HEK293 (cell line): ENCODE data around the gene FXYD3.

ENCODE experiments used
- EGR2 ChIP-seq: fragments of 450-650 bp; formaldehyde crosslinking; IDR thresholded peaks from 2 replicates; pipeline ENCODE4 v1.5.1; 2016; ENCODE audit warnings: low read depth, missing biosample characterization, missing genetic modification characterization
- GLI2 ChIP-seq: fragments of 450-650 bp; formaldehyde crosslinking; IDR thresholded peaks from 2 replicates; pipeline ENCODE4; 2017; ENCODE audit warnings: missing biosample characterization, missing genetic modification characterization, low read depth, borderline replicate concordance
- GLIS2 ChIP-seq: fragments of 450-650 bp; formaldehyde crosslinking; IDR thresholded peaks from 2 replicates; pipeline ENCODE4 v1.5.1; 2016; ENCODE audit warnings: missing biosample characterization, missing genetic modification characterization
- IKZF3 ChIP-seq: fragments of 450-650 bp; IDR thresholded peaks from 2 replicates; pipeline ENCODE4 v1.5.0; 2018; ENCODE audit warnings: missing biosample characterization, mild to moderate bottlenecking, missing genetic modification characterization, moderate library complexity
- KLF16 ChIP-seq: fragments of 450-650 bp; formaldehyde crosslinking; IDR thresholded peaks from 2 replicates; pipeline ENCODE4 v1.5.1; 2017; ENCODE audit warnings: missing biosample characterization, missing genetic modification characterization
- KLF9 ChIP-seq: fragments of 450-650 bp; formaldehyde crosslinking; IDR thresholded peaks from 2 replicates; pipeline ENCODE4 v1.5.1; 2016; ENCODE audit warnings: missing biosample characterization, missing genetic modification characterization, low read depth
- MYNN ChIP-seq: fragments of 450-650 bp; formaldehyde crosslinking; IDR thresholded peaks from 2 replicates; pipeline ENCODE4 v1.5.1; 2016; ENCODE audit warnings: missing biosample characterization, missing genetic modification characterization, borderline replicate concordance
- PRDM1 ChIP-seq: fragments of 450-650 bp; formaldehyde crosslinking; IDR thresholded peaks from 2 replicates; pipeline ENCODE4; 2016; ENCODE audit warnings: missing biosample characterization, missing genetic modification characterization
- ZBTB20 ChIP-seq: fragments of 450-650 bp; formaldehyde crosslinking; IDR thresholded peaks from 2 replicates; pipeline ENCODE4 v1.5.1; 2016; ENCODE audit warnings: missing biosample characterization, missing genetic modification characterization
- ZBTB49 ChIP-seq: fragments of 450-650 bp; formaldehyde crosslinking; IDR thresholded peaks from 2 replicates; pipeline ENCODE4 v1.5.1; 2016; ENCODE audit warnings: missing biosample characterization, missing genetic modification characterization, low read depth
- ZFP69B ChIP-seq: fragments of 450-650 bp; formaldehyde crosslinking; IDR thresholded peaks from 2 replicates; pipeline ENCODE4 v1.5.1; 2016; ENCODE audit warnings: missing biosample characterization, missing genetic modification characterization
- ZNF133 ChIP-seq: fragments of 450-650 bp; formaldehyde crosslinking; IDR thresholded peaks from 2 replicates; pipeline ENCODE4 v1.5.1; 2016; ENCODE audit warnings: missing biosample characterization, missing genetic modification characterization
- ZNF19 ChIP-seq: fragments of 450-650 bp; formaldehyde crosslinking; IDR thresholded peaks from 2 replicates; pipeline ENCODE4; 2016; ENCODE audit warnings: missing biosample characterization, missing genetic modification characterization, low read depth
- ZNF2 ChIP-seq: fragments of 450-650 bp; formaldehyde crosslinking; IDR thresholded peaks from 2 replicates; pipeline ENCODE4 v1.5.1; 2016; ENCODE audit warnings: missing biosample characterization, missing genetic modification characterization
- ZNF24 ChIP-seq: fragments of 450-650 bp; formaldehyde crosslinking; IDR thresholded peaks from 2 replicates; pipeline ENCODE4 v1.5.1; 2016; ENCODE audit warnings: missing biosample characterization, missing genetic modification characterization
- ZNF292 ChIP-seq: fragments of 450-650 bp; formaldehyde crosslinking; IDR thresholded peaks from 2 replicates; pipeline ENCODE4 v1.5.1; 2016; ENCODE audit warnings: low read depth, missing biosample characterization, missing genetic modification characterization, borderline replicate concordance
- ZNF311 ChIP-seq: fragments of 450-650 bp; formaldehyde crosslinking; IDR thresholded peaks from 2 replicates; pipeline ENCODE4 v1.5.1; 2017; ENCODE audit warnings: missing biosample characterization, missing genetic modification characterization, borderline replicate concordance
- ZNF324 ChIP-seq: fragments of 450-650 bp; formaldehyde crosslinking; IDR thresholded peaks from 2 replicates; pipeline ENCODE4 v1.5.1; 2016; ENCODE audit warnings: missing biosample characterization, missing genetic modification characterization
- ZNF354C ChIP-seq: fragments of 450-650 bp; formaldehyde crosslinking; IDR thresholded peaks from 2 replicates; pipeline ENCODE4 v1.5.1; 2016; ENCODE audit warnings: missing biosample characterization, missing genetic modification characterization, low read depth, borderline replicate concordance
- ZNF510 ChIP-seq: fragments of 450-650 bp; formaldehyde crosslinking; IDR thresholded peaks from 2 replicates; pipeline ENCODE4 v1.5.1; 2018; ENCODE audit warnings: mild to moderate bottlenecking, missing genetic modification characterization, missing biosample characterization; ENCODE audit not compliant: insufficient replicate concordance
- ZNF514 ChIP-seq: fragments of 450-650 bp; formaldehyde crosslinking; IDR thresholded peaks from 2 replicates; pipeline ENCODE4 v1.5.1; 2016; ENCODE audit warnings: missing biosample characterization, missing genetic modification characterization
- ZNF521 ChIP-seq: fragments of 450-650 bp; formaldehyde crosslinking; IDR thresholded peaks from 2 replicates; pipeline ENCODE4 v1.5.1; 2017; ENCODE audit warnings: missing biosample characterization, mild to moderate bottlenecking, missing genetic modification characterization
- ZNF530 ChIP-seq: fragments of 450-650 bp; formaldehyde crosslinking; IDR thresholded peaks from 2 replicates; pipeline ENCODE4 v1.5.1; 2016; ENCODE audit warnings: low read depth, missing biosample characterization, missing genetic modification characterization
- ZNF580 ChIP-seq: fragments of 450-650 bp; formaldehyde crosslinking; IDR thresholded peaks from 2 replicates; pipeline ENCODE4 v1.5.1; 2016; ENCODE audit warnings: missing biosample characterization, missing genetic modification characterization
- ZNF596 ChIP-seq: fragments of 450-650 bp; IDR thresholded peaks from 2 replicates; pipeline ENCODE4 v1.5.0; 2018; ENCODE audit warnings: missing biosample characterization, mild to moderate bottlenecking, missing genetic modification characterization, moderate library complexity
- ZNF600 ChIP-seq: fragments of 450-650 bp; formaldehyde crosslinking; IDR thresholded peaks from 2 replicates; pipeline ENCODE4 v1.5.1; 2016; ENCODE audit warnings: missing biosample characterization, missing genetic modification characterization
- ZNF629 ChIP-seq: fragments of 450-650 bp; formaldehyde crosslinking; IDR thresholded peaks from 2 replicates; pipeline ENCODE4 v1.5.1; 2017; ENCODE audit warnings: missing biosample characterization, missing genetic modification characterization
- ZNF664 ChIP-seq: fragments of 450-650 bp; formaldehyde crosslinking; IDR thresholded peaks from 2 replicates; pipeline ENCODE4 v1.5.1; 2016; ENCODE audit warnings: missing biosample characterization, missing genetic modification characterization
- TF ChIP-seq, protein P1 (sequence below): fragments of 450-650 bp; formaldehyde crosslinking; optimal IDR thresholded peaks from 2 replicates; pipeline ENCODE3; 2016; ENCODE audit warnings: missing biosample characterization, mild to moderate bottlenecking, missing genetic modification characterization
- TF ChIP-seq, protein P2 (sequence below): fragments of 450-650 bp; formaldehyde crosslinking; IDR thresholded peaks from 2 replicates; pipeline ENCODE4 v1.5.1; 2016; ENCODE audit warnings: missing biosample characterization, missing genetic modification characterization
- TF ChIP-seq, protein P3 (sequence below): fragments of 450-650 bp; formaldehyde crosslinking; IDR thresholded peaks from 2 replicates; pipeline ENCODE4 v1.5.1; 2016; ENCODE audit warnings: missing biosample characterization, missing genetic modification characterization

Gene FXYD3

GRCh38 chr19:35140962-35141836 is 25.6 kb downstream of the FXYD3 start (continued):
- peak; percentile 86 for TF ChIP-seq ZFP69B (tag by site-specific recombination)
- TF ChIP-seq, protein P1, sequence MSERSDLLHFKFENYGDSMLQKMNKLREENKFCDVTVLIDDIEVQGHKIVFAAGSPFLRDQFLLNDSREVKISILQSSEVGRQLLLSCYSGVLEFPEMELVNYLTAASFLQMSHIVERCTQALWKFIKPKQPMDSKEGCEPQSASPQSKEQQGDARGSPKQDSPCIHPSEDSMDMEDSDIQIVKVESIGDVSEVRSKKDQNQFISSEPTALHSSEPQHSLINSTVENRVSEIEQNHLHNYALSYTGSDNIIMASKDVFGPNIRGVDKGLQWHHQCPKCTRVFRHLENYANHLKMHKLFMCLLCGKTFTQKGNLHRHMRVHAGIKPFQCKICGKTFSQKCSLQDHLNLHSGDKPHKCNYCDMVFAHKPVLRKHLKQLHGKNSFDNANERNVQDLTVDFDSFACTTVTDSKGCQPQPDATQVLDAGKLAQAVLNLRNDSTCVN (tag by site-specific recombination): peak; percentile 57
- TF ChIP-seq GLIS2 (tag by site-specific recombination): peak; percentile 78
- TF ChIP-seq, protein P2, sequence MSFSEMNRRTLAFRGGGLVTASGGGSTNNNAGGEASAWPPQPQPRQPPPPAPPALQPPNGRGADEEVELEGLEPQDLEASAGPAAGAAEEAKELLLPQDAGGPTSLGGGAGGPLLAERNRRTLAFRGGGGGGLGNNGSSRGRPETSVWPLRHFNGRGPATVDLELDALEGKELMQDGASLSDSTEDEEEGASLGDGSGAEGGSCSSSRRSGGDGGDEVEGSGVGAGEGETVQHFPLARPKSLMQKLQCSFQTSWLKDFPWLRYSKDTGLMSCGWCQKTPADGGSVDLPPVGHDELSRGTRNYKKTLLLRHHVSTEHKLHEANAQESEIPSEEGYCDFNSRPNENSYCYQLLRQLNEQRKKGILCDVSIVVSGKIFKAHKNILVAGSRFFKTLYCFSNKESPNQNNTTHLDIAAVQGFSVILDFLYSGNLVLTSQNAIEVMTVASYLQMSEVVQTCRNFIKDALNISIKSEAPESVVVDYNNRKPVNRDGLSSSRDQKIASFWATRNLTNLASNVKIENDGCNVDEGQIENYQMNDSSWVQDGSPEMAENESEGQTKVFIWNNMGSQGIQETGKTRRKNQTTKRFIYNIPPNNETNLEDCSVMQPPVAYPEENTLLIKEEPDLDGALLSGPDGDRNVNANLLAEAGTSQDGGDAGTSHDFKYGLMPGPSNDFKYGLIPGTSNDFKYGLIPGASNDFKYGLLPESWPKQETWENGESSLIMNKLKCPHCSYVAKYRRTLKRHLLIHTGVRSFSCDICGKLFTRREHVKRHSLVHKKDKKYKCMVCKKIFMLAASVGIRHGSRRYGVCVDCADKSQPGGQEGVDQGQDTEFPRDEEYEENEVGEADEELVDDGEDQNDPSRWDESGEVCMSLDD (tag by site-specific recombination): peak; percentile 97
- TF ChIP-seq PRDM1 (tag by site-specific recombination): peak; percentile 65; the same call in 1 of the 2 replicates
- peak; percentile 86 for TF ChIP-seq ZNF600 (tag by site-specific recombination)
- TF ChIP-seq ZNF24 (tag by site-specific recombination): peak; percentile 78; the same call in 1 of the 2 replicates
- no peak for TF ChIP-seq GLI2 (tag by site-specific recombination)
- TF ChIP-seq ZNF292 (tag by site-specific recombination): no peak
- TF ChIP-seq ZNF530 (tag by site-specific recombination): peak; percentile 45; the same call in 1 of the 2 replicates
- TF ChIP-seq ZNF580 (tag by site-specific recombination): peak; percentile 62; the same call in 1 of the 2 replicates
- no peak for TF ChIP-seq ZNF311 (tag by site-specific recombination)
- no peak for TF ChIP-seq ZNF19 (tag by site-specific recombination)
- TF ChIP-seq ZNF133 (tag by site-specific recombination): peak; percentile 42; the same call in 1 of the 2 replicates
- TF ChIP-seq ZNF521 (tag by site-specific recombination): no peak
- TF ChIP-seq ZBTB49: no peak
- no peak for TF ChIP-seq ZNF596
- no peak for TF ChIP-seq ZNF629 (tag by site-specific recombination)
- TF ChIP-seq ZNF2 (tag by site-specific recombination): peak; percentile 53; the same call in 1 of the 2 replicates
- no peak for TF ChIP-seq ZNF510
- TF ChIP-seq EGR2 (tag by site-specific recombination): peak; percentile 98
- TF ChIP-seq ZNF324 (tag by site-specific recombination): peak; percentile 71; the same call in 1 of the 2 replicates
- TF ChIP-seq ZNF664 (tag by site-specific recombination): peak; percentile 40; the same call in 1 of the 2 replicates
- no peak for TF ChIP-seq ZNF354C
- TF ChIP-seq MYNN (tag by site-specific recombination): no peak
- peak; percentile 47; the same call in 1 of the 2 replicates for TF ChIP-seq ZBTB20 (tag by site-specific recombination)
- peak; percentile 72; the same call in 1 of the 2 replicates for TF ChIP-seq ZNF514 (tag by site-specific recombination)
- peak; percentile 54 for TF ChIP-seq KLF16 (tag by site-specific recombination)
- 0 out of 2 replicates have a peak, but pooled peaks have one; percentile 8 for TF ChIP-seq IKZF3
- TF ChIP-seq KLF9: peak; percentile 71
- TF ChIP-seq, protein P3, sequence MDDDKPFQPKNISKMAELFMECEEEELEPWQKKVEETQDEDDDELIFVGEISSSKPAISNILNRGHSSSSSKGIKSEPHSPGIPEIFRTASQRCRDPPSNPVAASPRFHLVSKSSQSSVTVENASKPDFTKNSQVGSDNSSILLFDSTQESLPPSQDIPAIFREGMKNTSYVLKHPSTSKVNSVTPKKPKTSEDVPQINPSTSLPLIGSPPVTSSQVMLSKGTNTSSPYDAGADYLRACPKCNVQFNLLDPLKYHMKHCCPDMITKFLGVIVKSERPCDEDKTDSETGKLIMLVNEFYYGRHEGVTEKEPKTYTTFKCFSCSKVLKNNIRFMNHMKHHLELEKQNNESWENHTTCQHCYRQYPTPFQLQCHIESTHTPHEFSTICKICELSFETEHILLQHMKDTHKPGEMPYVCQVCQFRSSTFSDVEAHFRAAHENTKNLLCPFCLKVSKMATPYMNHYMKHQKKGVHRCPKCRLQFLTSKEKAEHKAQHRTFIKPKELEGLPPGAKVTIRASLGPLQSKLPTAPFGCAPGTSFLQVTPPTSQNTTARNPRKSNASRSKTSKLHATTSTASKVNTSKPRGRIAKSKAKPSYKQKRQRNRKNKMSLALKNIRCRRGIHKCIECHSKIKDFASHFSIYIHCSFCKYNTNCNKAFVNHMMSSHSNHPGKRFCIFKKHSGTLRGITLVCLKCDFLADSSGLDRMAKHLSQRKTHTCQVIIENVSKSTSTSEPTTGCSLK: peak; percentile 37; the same call in 1 of the 2 replicates
